ENCODE results near the gene SP140. TPM values are rescaled to one million over a fixed set of nuclear protein-coding genes. Genes with fewer than 3 reads are reported as not detected.

Gene SP140
- polyA plus RNA-seq, 3 donors: 0.48 to 0.85 TPM; not detected in 1

DNA sequence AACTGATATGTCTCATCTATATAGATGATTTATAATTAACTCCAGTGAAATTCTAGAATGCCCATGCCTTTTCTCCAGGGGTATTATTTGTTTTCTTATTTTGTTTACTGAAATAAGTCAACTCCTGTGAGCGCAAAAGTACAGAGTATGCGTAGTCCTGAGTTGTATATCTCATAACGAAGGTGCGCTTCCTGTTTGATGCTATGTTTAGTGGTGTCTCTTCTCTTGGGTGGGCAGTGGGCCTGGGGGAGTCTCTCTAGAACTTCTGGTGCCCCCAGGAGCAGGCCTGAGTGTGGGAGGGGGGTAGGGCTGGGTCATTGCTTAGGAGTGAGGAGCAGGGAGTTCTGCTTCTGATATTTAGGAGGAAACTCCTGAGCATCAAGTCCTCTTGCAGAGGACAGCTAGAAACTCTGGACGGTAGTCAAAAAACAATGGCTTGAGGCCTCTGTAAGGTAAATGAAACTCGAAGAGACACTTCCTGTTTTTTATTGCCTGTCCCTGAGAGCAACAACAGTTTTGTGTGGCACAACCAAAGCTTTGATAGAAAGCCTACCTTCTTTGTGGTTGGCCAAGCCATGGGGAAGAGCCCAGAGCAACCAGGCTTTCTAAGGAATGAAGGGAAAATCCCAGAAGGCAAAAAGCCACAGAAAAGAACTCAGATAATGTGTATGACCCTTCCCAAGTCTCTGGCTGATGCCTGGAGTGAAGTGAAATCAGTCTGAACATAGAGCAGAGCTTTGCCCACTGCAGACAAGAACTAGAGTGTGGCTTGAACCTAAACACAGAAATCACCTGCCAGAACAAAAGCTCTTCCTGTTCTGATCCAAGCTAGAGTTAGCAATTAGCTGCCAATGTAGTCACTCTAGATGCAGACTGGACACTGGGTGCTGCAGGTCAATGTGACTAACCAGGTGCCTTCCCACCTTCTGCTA lies 92.9 kb downstream of the SP140 start:
- H3K27ac ChIP-seq (ENCODE audit: low read depth, low read length): no peak overlapping the region

GRCh38 chr2:230319211-230319862 lies 93.8 kb downstream of the SP140 start:
- no peak overlapping the region for H3K27ac ChIP-seq (ENCODE audit: low read depth, low read length)
- 55 to 76% (median 58%) methylated on average over 5 of the region's 5 CpGs for WGBS, 3 donors

More for the DNA sequence above, 92.9 kb downstream of the SP140 start:
- 67 to 73% (median 67%) methylated on average over 6 of the region's 6 CpGs for WGBS, 3 donors

GRCh38 chr2:230321031-230321430 lies 95.5 kb downstream of the SP140 start:
- H3K27ac ChIP-seq (ENCODE audit: low read depth, low read length): no peak overlapping the region
- WGBS, 3 donors: 96 to 97% (median 96%) methylated on average over 2 of the region's 2 CpGs

DNA sequence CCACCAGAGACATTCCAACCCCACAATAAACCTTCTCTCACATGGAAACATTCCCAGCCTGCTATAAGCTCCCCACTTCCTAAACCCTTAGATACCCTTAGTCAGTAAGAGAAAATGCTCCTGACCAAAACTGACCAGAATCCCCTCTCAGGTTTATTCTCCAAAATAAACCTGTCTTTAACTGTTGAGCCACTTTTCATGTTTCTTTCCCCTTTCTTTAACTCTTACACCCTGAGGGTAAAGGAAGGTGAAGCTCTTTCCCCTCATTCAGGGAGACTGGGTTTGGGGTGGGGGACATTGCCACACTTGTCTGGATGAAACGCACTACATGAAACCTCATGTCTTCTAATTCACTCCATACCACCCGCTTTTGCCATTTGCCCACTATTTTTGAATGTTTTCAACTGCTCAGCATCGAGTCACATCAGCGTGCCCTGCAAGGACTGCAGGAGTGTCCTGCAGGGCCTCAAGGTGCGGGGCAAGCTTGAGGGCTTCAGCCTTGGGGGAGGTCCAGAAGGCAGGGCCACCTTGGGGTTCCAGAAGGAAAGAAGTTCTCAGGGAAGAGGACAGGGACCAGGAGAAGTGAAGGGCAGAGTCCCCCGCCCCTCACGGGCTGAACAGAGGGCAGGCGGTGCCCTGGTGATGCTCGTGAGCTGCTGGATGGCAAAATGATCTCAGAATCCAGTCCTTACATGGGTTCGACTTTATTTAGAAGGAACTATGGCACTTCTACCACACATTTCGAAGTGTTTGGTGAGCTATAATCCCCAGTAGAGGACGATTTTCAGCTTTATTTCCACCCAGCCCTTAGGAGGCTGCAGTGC lies 97.2 kb downstream of the SP140 start:
- no peak overlapping the region for H3K27ac ChIP-seq (ENCODE audit: low read depth, low read length)
- 86 to 89% (median 87%) methylated on average over 12 of the region's 12 CpGs for WGBS, 3 donors

DNA sequence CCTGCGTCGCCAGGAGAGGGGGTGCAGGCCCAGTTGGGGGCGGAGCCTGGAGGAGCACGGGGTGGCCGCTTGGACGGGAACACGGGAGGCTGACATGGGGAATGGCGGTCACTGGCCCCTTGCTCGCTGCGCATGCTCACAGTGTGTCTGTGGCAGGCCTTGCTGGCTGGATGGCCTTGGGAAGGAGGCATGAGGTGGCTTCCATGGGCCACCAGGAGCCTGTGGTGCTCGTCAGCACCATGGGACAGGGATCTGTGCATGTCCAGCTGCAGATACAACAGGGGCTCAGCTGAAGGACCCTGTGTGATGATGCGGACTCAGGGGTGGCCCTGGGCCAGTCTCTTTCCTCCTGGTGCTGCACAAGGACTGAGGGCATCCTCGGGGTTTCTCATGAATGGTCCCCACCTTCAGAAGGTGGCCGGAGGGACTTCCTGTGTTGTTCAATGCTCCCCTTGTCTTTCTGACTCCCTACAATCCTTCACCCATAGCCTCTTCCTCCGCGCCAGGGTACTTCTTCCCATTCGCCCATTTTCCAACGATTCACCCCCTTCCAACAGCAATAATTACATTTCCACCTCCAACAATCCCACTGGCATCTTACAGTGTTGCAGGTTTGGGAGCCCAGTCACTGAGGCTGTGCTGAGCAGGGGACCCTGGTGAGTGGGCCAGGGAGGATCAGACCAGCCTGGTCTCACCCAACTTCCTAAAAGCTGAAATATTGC lies 98.0 kb downstream of the SP140 start:
- WGBS, 3 donors: 87 to 93% (median 90%) methylated on average over 18 of the region's 18 CpGs
- H3K27ac ChIP-seq (ENCODE audit: low read depth, low read length): no peak overlapping the region

DNA sequence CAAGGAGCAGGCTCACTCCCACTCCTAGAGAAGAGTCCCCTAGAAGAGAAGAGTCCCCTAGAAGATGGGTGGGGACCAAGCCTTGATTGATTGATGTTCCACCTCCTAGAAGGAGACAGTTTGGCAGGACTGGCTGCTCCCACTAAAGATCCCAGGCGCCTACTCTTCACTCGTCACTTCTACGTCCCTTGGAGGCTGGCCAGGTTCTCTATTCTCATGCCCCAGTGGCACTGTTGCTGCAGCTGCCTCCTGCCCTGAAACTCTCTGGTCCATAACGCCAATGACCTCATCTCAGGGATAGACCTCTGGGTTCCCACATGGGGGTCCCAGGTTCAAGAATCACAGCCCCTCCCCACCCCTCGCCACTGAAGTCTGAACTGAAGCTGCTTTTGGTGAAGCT lies 99.0 kb downstream of the SP140 start:
- no peak overlapping the region for H3K27ac ChIP-seq (ENCODE audit: low read depth, low read length)
- WGBS, 3 donors: 78 to 86% (median 82%) methylated on average over 5 of the region's 5 CpGs

- 94 to 97% (median 95%) methylated on average over 8 to 9 of the region's 9 CpGs for WGBS, 3 donors
- H3K27ac ChIP-seq (ENCODE audit: low read depth, low read length): no peak overlapping the region
These were observed 100.0 kb downstream of the SP140 start for GRCh38 chr2:230325316-230326243.

DNA sequence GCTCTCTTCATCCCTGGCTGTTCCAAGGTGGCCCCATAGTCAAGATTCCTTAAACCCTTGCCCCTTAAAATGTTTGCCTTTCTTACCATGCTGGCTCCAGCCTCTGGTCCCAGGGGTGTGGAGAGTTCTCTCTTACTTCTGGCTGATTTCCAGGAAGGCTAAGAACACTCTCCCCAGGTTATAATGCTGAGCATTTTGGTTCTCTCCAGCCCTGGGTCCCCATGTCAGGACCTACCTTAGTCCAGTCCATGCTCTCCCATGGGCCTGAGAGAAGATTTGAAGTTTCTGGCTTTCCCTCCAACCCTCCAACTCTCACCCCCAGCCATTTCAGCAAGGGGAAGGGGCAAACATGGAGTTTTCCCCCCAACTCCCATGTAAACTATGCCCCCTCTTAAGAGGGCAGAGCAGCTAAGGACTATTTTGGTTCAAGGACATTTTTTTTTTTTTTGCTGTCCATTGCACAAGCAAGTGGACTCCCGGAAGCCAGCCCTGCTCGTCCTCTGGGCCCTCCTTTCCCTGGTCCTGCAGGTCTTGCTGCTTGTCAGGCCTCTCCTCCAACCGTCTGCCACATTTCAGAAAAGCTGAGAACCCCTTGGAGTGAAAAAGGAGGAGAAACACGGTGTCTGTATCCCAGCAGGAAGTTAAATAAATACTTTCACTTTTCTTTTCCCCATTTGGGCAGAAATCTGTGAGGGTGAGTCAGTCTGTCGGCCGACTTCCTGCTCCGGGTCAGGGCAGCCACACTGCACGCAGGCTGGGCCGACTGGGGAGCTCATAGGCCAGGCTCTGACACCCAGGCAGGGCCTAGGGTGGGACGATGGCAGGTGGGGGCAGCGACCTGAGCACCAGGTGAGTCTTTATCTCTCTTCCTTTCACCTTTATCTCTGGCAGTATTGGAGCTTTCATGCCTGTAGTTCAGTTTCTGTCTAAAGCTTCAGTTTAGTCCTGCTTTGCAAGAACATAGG lies 101.2 kb downstream of the SP140 start, which contains the start of gene SP140L:
Gene SP140L, plus strand, starts transcription at position 741 of the 965 bp plus-strand sequence. Its CDS starts 77 bp downstream, at position 818.
- 3 to 10% (median 6%) methylated on average over 11 of the region's 11 CpGs for WGBS, 3 donors
- H3K27ac ChIP-seq (ENCODE audit: low read depth, low read length): no peak within 1 kb of the TSS

DNA sequence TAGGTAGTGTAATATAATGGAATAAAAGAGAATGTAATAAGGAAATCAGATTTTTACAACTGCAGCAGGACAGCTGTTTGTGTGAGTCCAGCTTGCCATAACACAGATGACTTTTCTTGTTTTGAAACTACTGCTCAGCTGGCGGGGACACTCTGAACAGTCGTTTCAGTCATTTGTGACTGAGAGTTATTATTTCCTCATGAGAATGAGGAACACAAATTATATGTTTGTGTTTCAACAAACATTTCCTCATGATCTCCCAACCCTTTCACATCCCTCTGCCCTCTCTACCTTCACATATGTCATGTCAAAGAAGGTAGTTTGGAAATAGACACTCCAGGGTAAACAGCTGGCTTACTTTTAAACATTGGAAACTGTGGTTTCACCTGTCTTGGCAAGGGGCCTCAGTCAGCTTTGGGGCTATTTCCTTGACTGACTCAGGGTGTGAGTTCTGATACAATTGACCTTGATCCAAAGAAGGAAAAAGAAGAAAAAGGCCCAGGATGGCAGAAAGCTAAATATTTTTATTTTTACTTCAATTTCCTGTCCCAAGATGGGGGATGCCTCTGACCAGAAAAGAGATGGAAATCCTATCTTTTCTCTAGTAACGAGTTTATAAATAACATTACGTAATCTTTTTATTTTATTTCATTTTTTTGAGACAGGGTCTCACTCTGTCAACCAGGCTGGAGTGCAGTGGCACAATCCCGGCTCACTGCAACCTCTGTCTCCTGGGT lies 102.0 kb downstream of the SP140 start:
- H3K27ac ChIP-seq (ENCODE audit: low read depth, low read length): no peak overlapping the region
- WGBS, 3 donors: 55 to 64% (median 64%) methylated on average over 5 of the region's 5 CpGs

GRCh38 chr2:230328155-230328458 lies 102.6 kb downstream of the SP140 start:
- 89 to 93% (median 92%) methylated on average over 8 of the region's 8 CpGs for WGBS, 3 donors
- no peak overlapping the region for H3K27ac ChIP-seq (ENCODE audit: low read depth, low read length)

DNA sequence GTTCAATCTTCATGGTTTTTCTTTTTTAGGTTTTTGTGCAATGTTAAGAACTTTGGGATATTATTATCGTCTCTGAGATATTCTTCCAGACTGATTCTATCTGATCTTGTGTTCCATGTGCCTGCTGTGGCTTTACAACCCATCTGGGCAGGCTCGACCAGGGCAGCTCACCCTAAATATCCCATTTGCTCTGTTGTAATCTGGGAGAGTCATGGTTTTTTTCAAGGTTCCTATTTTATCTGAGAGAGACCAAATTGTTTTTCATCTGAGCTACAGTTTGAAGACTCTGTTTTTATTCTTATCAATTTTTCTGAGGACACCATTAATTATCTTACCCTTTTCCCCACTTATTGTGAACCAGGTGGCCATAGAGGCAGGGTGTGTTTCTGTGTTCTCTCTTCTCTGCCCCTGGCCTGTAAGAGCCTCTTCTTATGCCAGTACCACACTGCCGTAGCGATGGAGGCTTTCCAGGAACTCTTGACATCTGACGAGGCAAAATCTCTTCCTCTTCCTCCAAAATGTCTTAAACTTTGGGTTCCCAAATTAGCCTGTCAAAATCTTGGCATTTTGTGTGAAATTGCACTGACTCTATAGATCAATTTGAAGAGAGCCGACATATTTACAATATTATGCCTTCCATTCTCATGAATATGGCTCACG lies 104.5 kb downstream of the SP140 start:
- WGBS, 3 donors: 74 to 90% (median 86%) methylated on average over 7 of the region's 7 CpGs
- no peak overlapping the region for H3K27ac ChIP-seq (ENCODE audit: low read depth, low read length)

DNA sequence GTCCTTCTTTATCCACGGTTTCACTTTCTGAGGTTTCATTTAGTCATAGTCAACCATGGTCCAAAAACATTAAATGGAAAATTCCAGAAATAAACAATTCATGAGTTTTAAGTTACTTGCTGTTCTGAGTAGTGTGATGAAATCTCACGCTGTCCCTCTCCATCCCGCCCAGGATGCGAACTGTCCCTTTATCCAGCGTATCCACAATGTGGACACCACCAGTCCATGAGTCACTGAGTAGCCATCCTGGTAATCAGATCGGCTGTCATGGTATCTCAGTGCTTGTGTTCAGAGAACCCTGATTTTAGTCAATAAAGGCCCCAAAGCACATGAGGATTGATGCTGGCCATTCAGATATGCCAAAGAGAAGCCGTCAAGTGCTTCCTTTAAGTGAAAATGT lies 105.2 kb downstream of the SP140 start:
- 86 to 95% (median 92%) methylated on average over 7 of the region's 7 CpGs for WGBS, 3 donors
- H3K27ac ChIP-seq (ENCODE audit: low read depth, low read length): no peak overlapping the region

GRCh38 chr2:230335461-230335863 lies 109.9 kb downstream of the SP140 start:
- no peak overlapping the region for H3K27ac ChIP-seq (ENCODE audit: low read depth, low read length)
- WGBS, 3 donors: 35 to 50% (median 46%) methylated on average over 3 of the region's 3 CpGs

- WGBS, 3 donors: 76 to 86% (median 77%) methylated on average over 3 of the region's 3 CpGs
- H3K27ac ChIP-seq (ENCODE audit: low read depth, low read length): no peak overlapping the region
These were observed 110.4 kb downstream of the SP140 start for GRCh38 chr2:230335864-230336506.
